Stimulated activated naive CD8-positive, alpha-beta T cell treated with anti-CD3 and anti-CD28 coated beads, Interleukin-15, Interleukin-2, amounts not matched to agents 100 ng/mL and 50 ng/mL, for 24 hours (primary cell): ENCODE measurements around the gene DENND4C.
"Not testable (repeated sequence)": the region's sequence is repeated elsewhere in the genome, so short reads cannot be mapped to it uniquely, and the experiment has no call there.

Source experiments
- H3K27ac Mint-ChIP-seq: one replicate; pipeline ENCODE4 v1.8.0; 2021; ENCODE audit warnings: mild to moderate bottlenecking, mixed read lengths
- H3K27me3 Mint-ChIP-seq: one replicate; pipeline ENCODE4 v1.8.0; 2021; ENCODE audit warnings: mixed read lengths
- H3K36me3 Mint-ChIP-seq: one replicate; pipeline ENCODE4 v1.8.0; 2021; ENCODE audit warnings: low read depth, mixed read lengths
- H3K4me1 Mint-ChIP-seq: one replicate; pipeline ENCODE4 v1.8.0; 2021; ENCODE audit warnings: low read depth, mixed read lengths
- H3K4me3 Mint-ChIP-seq: one replicate; pipeline ENCODE4 v1.8.0; 2021; ENCODE audit warnings: mild to moderate bottlenecking, mixed read lengths
- H3K9me3 Mint-ChIP-seq: one replicate; pipeline ENCODE4 v1.8.0; 2021; ENCODE audit warnings: mixed read lengths

DENND4C gene

DNA sequence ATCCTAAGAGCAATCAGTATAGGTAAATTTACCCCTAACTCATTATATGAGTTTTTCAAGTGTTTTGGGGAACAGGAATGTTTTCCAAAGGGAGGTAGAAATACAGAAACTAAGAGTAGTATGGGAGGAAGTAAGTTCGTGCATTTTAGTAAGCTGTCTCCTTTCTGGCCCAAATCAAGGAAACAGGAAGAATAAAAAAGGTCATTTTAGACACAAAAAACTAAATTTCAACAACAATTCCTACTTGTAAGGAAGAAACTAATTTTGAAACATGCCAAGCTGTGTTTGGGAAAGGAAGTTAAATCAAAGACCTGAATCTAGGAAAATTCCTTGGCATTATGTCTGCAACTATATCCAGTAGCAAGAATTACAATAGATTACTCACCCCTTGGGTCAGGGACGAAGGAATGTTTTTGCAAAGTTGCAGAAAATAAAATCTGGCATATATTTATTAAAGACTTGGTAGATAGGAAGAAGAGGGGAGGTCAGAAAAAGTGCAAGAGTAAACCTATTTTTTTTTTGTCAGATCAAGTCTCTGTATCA, 156.1 kb downstream of the DENND4C start:
- H3K4me1 Mint-ChIP-seq = peaks cover 7% of the 10 kb centered on the region
- no peaks in the 10 kb centered on the region for H3K36me3 Mint-ChIP-seq
- H3K27ac Mint-ChIP-seq = no peak overlapping the region
- peaks cover 16% of the 10 kb centered on the region for H3K27me3 Mint-ChIP-seq
- no peaks in the 10 kb centered on the region for H3K9me3 Mint-ChIP-seq
- no peak overlapping the region for H3K4me3 Mint-ChIP-seq

DNA sequence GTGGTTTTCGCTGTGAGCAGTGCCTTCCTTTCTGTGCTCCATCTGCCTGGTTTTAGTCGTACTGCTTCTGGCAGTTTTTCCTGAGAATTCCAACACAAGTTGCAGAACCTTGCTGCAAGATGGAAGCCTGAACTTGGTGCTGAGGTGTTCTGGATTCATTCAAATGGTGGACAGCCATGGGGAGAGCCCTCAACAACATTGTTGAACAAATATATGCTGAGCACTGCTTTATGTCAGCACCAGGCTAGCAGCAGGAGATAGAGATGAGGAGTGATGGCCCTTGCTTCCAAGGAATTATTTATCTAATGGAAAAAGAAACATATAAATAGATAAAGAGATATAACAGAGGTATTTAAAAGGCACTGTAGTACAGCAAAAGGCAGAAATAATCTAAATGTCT, 156.8 kb downstream of the DENND4C start:
- Mint-ChIP-seq H3K4me3 (no peak overlapping the region), H3K36me3 (no peaks in the 10 kb centered on the region), H3K27me3 (peaks cover 16% of the 10 kb centered on the region), H3K27ac (no peak overlapping the region), H3K4me1 (peaks cover under 1% of the 10 kb centered on the region), H3K9me3 (no peaks in the 10 kb centered on the region)

DNA sequence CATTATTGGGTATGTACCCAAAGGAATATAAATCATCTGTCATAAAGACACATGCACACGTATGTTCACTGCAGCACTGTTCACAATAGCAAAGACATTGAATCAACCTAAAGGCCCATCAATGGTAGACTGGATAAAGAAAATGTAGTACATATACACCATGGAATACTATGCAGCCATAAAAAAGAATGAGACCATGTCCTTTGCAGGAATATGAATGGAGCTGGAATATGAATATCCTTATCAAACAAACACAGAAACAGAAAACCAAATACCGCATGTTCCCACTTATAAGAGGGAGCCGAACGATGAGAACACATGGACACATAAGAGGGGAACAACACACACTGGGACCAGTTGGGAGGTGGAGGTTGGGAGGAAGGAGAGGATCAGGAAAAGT, 159.0 kb downstream of the DENND4C start:
- peaks cover 16% of the 10 kb centered on the region for H3K27me3 Mint-ChIP-seq
- not testable (repeated sequence) for H3K9me3 Mint-ChIP-seq, H3K36me3 Mint-ChIP-seq, H3K27ac Mint-ChIP-seq, H3K4me3 Mint-ChIP-seq, H3K4me1 Mint-ChIP-seq

DNA sequence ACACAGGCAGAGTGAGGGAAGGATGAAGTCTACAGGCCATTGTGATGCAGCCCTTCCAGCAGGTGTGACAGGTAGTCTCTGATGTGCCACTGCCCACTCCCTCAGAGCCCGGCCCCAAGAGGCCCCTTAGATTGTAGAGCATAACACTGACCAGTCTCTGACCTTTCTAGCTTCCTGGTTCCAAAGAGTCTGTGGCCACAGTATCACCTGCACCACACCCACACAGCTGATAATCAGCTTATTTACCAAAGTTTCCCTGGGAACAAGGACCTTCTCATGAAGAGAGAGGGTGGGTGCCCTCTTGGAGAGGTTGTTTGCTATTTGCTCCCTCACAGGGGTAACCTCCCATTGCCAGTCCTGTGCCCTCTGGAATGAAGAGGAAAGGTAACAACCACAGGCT, 167.4 kb downstream of the DENND4C start:
- Mint-ChIP-seq H3K4me3 (no peak overlapping the region), H3K27me3 (no peaks in the 10 kb centered on the region), H3K27ac (no peak overlapping the region), H3K9me3 (no peaks in the 10 kb centered on the region), H3K4me1 (no peaks in the 10 kb centered on the region), H3K36me3 (no peaks in the 10 kb centered on the region)

DNA sequence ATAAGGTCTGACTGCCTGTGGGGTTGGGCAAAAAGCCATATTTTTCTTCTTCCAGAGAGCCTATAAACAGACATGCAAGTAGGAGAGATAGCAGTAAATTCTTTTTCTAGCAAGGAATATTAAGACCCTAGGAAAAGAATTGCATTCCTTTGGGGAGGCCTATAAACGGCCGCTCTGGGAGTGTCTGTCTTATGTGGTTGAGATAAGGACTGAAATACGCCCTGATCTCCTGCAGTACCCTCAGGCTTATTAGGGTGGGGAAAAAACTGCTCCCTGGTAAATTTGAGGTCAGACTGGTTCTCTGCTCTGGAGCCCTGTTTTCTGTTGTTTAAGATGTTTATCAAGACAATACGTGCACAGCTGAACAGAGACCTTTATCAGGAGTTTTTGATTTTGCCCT, 172.7 kb downstream of the DENND4C start:
- not testable (repeated sequence) for H3K27me3 Mint-ChIP-seq, H3K4me1 Mint-ChIP-seq, H3K4me3 Mint-ChIP-seq, H3K9me3 Mint-ChIP-seq, H3K27ac Mint-ChIP-seq, H3K36me3 Mint-ChIP-seq

DNA sequence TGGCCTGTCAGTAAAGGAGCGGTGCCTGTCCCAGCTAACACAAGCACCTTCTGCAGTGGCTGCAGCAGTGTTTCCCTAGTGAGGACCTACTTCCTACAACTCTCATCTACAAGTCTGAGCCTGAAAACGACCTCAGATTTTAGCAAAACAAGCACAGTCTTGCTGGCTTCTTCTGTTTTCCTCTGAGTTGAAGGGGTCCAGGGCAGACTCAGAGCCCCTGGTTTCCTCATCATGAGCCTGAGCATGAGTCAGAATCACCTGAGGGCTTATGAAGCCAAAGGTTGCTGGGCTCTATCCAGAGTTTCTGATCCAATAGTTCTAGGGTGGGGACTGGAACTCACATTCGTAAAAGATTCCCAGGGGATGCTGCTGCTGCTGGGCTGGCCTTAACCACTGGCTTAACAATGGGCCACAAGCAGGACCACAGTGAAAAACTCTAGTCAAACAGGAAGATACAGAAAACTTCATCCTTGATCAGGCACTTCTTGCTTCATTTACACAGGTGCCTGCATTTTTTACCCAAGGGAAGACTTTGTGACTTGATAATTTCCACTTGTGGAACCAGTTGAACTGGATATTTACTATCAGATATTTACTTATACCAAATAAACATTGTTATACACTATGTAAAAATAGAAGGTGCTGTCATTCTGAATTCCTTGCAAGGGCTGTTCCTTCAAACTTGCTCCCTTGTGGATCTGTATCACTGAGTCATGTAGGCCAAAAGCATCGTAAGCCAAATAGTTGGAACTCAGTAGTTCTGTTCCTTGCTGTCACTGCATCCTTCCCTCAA, 174.0 kb downstream of the DENND4C start:
- H3K27me3 Mint-ChIP-seq = no peaks in the 10 kb centered on the region
- H3K27ac Mint-ChIP-seq = no peak overlapping the region
- no peaks in the 10 kb centered on the region for H3K36me3 Mint-ChIP-seq
- H3K4me3 Mint-ChIP-seq = no peak overlapping the region
- H3K9me3 Mint-ChIP-seq = no peaks in the 10 kb centered on the region
- H3K4me1 Mint-ChIP-seq = peaks cover 2% of the 10 kb centered on the region

DNA sequence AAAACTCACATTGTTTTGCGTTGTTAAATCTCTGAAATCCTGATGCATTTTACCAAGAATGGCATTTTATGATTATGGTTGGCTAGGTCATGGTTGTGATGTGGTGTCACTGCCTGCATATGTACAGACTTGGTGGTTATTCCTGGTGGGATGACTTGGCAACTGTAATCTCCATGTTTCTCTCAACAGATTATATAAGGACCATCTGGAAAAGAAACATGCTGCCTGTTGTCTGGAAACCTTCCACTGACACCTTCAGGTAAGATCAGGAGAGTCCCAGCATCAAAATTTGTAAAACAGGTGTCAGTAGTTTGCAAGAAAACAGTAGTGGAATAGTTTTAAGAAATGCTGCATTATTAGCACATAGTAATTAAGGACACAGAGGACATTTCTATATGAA, 175.3 kb downstream of the DENND4C start:
- Mint-ChIP-seq H3K36me3 (no peaks in the 10 kb centered on the region), H3K4me1 (peaks cover 10% of the 10 kb centered on the region), H3K27ac (no peak overlapping the region), H3K4me3 (no peak overlapping the region), H3K27me3 (no peaks in the 10 kb centered on the region), H3K9me3 (no peaks in the 10 kb centered on the region)

DNA sequence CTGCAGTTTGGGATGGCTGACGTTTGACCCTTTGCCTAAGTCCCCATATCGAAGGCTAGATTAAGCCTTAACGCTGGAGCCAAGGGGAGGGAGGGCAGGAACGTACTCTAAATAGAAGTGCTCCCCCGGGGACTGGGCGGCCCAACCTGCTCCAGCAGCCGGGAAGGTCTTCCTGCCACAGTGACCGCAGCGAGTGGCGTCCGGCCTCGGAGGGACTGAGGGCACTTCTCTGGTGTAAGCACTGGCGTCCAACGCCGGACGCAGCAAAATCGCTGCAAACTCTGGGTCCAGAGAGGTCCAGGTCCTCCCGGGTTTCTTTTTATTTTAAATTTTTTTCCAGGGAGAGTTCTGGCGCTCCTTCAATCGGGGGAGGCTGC, 177.8 kb downstream of the DENND4C start:
- H3K4me3 Mint-ChIP-seq = peak overlapping the region; percentile 96
- no peaks in the 10 kb centered on the region for H3K27me3 Mint-ChIP-seq
- H3K27ac Mint-ChIP-seq = no peak overlapping the region

DNA sequence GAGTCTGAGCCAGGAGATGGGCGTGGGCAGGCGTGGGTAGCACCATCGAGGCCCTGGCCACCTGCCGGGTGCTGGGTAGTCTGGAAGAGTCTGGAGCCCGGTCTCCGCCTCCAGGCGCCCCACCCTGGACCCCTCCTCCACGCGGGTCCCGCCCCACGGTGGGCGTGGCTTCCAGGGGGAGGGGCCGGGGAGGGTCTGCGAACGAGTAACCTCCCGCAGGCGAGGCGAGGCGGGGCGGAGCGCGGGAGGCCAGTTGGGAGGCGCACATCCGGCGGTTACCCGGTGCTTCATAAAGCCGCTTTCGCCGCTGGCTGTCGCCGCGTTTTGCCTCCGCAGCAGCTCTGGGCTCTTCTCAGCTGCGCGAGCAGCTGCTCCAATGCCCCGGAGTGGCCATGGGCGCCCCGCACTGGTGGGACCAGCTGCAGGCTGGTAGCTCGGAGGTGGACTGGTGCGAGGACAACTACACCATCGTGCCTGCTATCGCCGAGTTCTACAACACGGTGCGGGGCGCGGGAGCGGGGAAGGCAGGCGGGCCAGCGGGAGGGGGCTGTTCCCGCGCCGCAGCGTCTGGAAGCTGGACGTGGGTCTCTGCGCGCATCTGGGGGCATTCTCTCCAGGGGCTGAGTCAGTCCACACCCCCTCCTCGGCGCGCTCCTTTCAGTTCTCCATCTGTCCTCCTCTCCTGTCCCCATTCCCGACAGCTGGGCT, 178.4 kb downstream of the DENND4C start, which contains the start of gene ACER2:
Gene ACER2, plus strand, starts transcription at position 317 of the 708 bp plus-strand sequence. Its CDS starts 76 bp downstream, at position 393.
- Mint-ChIP-seq H3K4me1 (peaks cover 10% of the 10 kb centered on the region), H3K4me3 (peak within 1 kb of the TSS; percentile 96), H3K27me3 (no peaks in the 10 kb centered on the region), H3K36me3 (no peaks in the 10 kb centered on the region), H3K27ac (peak within 1 kb of the TSS; percentile 87), H3K9me3 (no peaks in the 10 kb centered on the region)

More for the DNA sequence above, 177.8 kb downstream of the DENND4C start:
- Mint-ChIP-seq H3K9me3 (no peaks in the 10 kb centered on the region), H3K36me3 (no peaks in the 10 kb centered on the region), H3K4me1 (peaks cover 10% of the 10 kb centered on the region)

DNA sequence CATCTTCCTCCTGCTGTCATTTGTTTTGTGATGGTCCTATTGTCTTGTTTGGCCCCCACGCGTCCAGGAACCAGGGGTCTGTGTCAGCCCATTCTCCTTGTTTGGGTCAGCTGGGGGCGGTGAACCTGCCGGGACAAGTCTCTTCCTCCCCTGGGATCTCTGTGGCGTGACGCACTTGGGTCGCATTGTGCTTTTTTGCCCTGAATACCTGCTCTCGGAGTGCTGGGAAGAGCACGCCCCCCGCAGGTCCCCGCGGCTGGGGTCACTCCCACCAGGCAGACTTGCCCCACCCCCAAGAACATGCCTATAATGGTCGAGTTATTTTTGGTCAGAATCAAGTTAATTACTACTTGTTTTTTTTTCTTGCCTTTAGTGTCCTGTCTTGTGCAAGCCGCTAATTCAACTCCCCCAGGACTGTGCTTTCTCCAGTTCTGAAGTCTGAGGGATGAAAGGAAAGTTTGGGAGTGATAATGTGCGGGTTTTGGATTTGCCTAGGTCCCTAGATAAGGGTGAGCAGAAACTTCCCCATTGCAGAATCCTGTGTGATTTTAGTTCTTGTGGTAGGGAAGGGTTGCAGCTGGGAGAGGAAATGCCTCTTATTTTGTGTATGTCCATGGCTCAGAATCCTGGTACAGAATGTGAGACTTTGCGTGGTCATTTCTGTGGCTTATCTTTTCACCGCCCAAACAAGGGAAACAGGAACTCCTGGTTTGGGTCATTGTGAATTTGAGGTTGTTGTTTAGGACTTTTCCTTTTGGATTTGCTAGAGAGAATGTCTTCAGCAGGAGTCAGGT, 179.1 kb downstream of the DENND4C start:
- Mint-ChIP-seq H3K27ac (peak overlapping the region; percentile 87), H3K9me3 (no peaks in the 10 kb centered on the region), H3K27me3 (no peaks in the 10 kb centered on the region), H3K36me3 (no peaks in the 10 kb centered on the region), H3K4me1 (peaks cover 10% of the 10 kb centered on the region), H3K4me3 (peak overlapping the region; percentile 96)

DNA sequence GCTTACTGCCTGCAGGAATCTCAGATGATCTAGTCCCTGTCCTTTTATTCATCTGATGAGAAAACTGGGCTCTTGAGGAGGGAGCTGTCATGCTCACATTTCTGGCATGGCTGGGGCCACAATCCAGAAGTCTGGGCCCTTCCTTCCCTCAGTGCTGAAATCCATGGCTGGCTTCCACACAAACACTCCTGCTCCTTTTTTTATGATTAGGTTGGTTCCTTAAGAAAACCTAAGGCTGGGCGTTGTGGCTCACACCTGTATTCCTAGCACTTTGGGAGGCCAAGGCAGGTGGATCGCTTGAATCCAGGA, 179.7 kb downstream of the DENND4C start:
- Mint-ChIP-seq H3K9me3 (no peaks in the 10 kb centered on the region), H3K27ac (no peak overlapping the region), H3K4me3 (peak overlapping the region; percentile 96), H3K4me1 (peaks cover 10% of the 10 kb centered on the region), H3K36me3 (no peaks in the 10 kb centered on the region), H3K27me3 (no peaks in the 10 kb centered on the region)

DNA sequence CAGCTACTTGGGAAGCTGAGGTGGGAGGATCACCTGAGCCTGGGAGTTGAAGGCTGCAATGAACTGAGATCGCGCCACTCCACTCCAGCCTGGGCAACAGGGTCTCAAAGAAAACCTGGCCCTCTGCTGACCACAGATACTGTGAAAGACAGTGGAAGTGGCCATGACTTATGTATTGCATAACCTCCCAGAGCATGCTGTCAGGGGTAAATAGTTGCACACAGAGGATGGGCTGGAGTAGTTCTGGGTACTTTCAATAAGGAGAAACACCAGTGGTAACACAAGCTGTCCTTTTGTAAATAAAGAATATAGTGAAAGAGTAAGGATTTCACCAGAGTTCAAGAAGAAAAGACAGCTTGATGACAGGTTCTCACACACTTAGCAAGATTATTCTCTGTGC, 180.1 kb downstream of the DENND4C start:
- peaks cover 10% of the 10 kb centered on the region for H3K4me1 Mint-ChIP-seq
- H3K27ac Mint-ChIP-seq = no peak overlapping the region
- no peaks in the 10 kb centered on the region for H3K27me3 Mint-ChIP-seq
- H3K9me3 Mint-ChIP-seq = peaks cover under 1% of the 10 kb centered on the region
- H3K4me3 Mint-ChIP-seq = no peak overlapping the region
- H3K36me3 Mint-ChIP-seq = no peaks in the 10 kb centered on the region

DNA sequence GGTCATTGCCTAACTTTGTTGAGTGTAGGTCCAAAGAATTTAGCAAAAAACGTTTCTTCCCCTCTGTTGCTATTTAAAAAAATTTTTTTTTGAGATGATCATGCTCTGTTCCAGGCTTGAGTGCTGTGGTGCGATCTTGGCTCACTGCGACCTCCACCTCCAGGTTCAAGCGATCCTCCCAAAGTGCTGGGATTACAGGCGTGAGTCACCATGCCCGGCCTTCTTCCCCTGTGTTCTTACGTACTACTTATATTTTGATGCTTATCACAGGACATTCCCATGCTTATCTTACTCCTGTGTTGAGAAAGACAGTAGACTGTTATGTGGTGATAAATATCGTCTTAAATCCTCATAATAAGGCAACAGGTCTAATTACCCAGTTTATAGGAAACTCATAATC, 180.8 kb downstream of the DENND4C start:
- H3K4me1 Mint-ChIP-seq = peaks cover 10% of the 10 kb centered on the region
- no peak overlapping the region for H3K27ac Mint-ChIP-seq
- H3K9me3 Mint-ChIP-seq = peaks cover 3% of the 10 kb centered on the region
- H3K27me3 Mint-ChIP-seq = no peaks in the 10 kb centered on the region
- H3K4me3 Mint-ChIP-seq = no peak overlapping the region
- no peaks in the 10 kb centered on the region for H3K36me3 Mint-ChIP-seq

DNA sequence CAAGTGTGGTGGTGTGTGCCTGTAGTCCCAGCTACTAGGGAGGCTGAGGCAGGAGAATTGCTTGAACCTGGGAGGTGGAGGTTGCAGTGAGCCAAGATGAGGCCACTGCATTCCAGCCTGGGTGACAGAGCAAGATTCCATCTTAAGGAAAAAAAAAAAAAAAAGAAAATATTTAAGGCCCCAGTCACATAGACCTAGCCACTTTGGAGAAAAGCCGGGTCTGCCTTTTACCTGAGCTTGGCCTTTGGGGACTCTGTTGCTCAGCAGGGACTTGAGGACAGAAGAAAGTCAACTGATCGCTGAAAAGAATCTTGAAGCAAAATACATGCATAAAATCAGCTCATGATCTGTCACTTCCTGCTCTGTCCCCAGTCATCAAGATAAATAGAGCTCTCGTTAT, 183.0 kb downstream of the DENND4C start:
- H3K27me3 Mint-ChIP-seq, H3K36me3 Mint-ChIP-seq, H3K4me1 Mint-ChIP-seq, H3K9me3 Mint-ChIP-seq, H3K27ac Mint-ChIP-seq, H3K4me3 Mint-ChIP-seq: not testable (repeated sequence)

DNA sequence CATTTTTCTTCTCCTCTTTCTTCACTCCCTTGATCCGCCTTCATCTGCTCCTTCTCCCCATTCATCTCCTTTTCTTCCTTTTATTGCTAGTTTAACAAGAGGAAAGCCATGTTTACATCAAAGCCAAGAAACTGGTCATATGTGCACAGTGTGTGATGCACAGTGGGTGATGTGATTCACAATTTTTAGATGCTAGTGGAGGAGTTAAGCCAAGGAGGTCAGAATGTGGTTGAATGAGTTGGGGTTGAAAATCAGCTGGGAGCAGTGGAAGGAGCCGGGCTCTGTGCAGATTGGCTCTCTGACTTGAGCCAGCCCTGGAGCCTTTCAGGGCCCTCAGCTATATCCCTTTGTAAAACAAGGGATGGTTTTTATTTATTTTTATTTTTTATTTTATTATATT, 185.7 kb downstream of the DENND4C start:
- H3K4me1 Mint-ChIP-seq = no peaks in the 10 kb centered on the region
- H3K27ac Mint-ChIP-seq = no peak overlapping the region
- H3K27me3 Mint-ChIP-seq = no peaks in the 10 kb centered on the region
- peaks cover 3% of the 10 kb centered on the region for H3K9me3 Mint-ChIP-seq
- no peak overlapping the region for H3K4me3 Mint-ChIP-seq
- peaks cover 7% of the 10 kb centered on the region for H3K36me3 Mint-ChIP-seq
